ENCODE data around the gene IKZF3. TPM values are rescaled to one million over a fixed set of nuclear protein-coding genes. Genes with fewer than 3 reads are reported as not detected.

Gene IKZF3
- total and polyA plus RNA-seq, 7 experiments from 2014 or later: 9.7 to 77.8 (median 55.5) TPM

- ATAC-seq: no peak
- intact Hi-C loops (cut with micrococcal nuclease): no loop called here
- Histone ChIP-seq H3K36me3 (ENCODE audit: control insufficient read depth in 2 of 3, insufficient read depth in 3 of 3, low read length in 3 of 3) (no peaks in the 10 kb centered on the region), H3K4me3 (ENCODE audit: low read length) (no peak overlapping the region), H3K27me3 (ENCODE audit: control insufficient read depth in 2 of 2, insufficient read depth in 2 of 2, low read length in 2 of 2) (no peaks in the 10 kb centered on the region), H3K4me1 (ENCODE audit: control insufficient read depth in 2 of 2, insufficient read depth in 2 of 2, low read length in 2 of 2) (no peaks in the 10 kb centered on the region), H3K27ac (ENCODE audit: low read depth, low read length) (no peak overlapping the region), H3K9me3 (ENCODE audit: control insufficient read depth in 2 of 3, low read length in 3 of 3) (no peaks in the 10 kb centered on the region)
- ChIA-PET CTCF (interaction anchor here (0.6 kb wide), 1 partner anchor 132 kb away, joined by 3 read pairs; no protein-coding TSS in a partner anchor), POLR2A (interaction anchor here (0.9 to 1.0 kb wide), 2 partner anchors 14 to 15 kb away, joined by 3 read pairs; partner anchors contain the start of gene MIEN1)
- Mint-ChIP-seq H3K4me1 (peaks cover 0 to 13% (median 8%) of the 10 kb centered on the region in 7 donors), H3K27ac (no peak overlapping the region), H3K9me3 (peaks cover 0 to 2% (median 0%) of the 10 kb centered on the region in 11 donors), H3K27me3 (peaks cover 0 to 16% (median 4%) of the 10 kb centered on the region in 5 donors), H3K4me3 (no peak overlapping the region), H3K36me3 (no peaks in the 10 kb centered on the region)
- no peak for DNase-seq
Observed at GRCh38 chr17:39744075-39744835, 119.9 kb downstream of the IKZF3 start.

DNA sequence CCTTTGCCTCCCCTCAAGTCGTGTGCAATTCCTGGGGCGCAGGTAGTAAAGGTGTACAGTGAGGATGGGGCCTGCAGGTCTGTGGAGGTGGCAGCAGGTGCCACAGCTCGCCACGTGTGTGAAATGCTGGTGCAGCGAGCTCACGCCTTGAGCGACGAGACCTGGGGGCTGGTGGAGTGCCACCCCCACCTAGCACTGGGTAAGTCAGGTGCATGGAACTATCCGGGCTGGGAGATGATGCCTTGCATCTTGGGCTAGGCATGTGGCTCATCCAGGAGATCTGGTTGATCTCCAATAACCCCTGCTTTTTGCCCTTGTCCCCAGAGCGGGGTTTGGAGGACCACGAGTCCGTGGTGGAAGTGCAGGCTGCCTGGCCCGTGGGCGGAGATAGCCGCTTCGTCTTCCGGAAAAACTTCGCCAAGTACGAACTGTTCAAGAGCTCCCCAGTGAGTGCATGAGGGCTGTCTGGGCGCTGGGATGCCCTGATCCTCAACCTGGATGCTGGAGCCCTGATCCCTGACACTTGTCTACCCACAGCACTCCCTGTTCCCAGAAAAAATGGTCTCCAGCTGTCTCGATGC is 121.2 kb downstream of the IKZF3 start:
- DNase-seq: no peak
- no peak overlapping the region for H3K27ac Mint-ChIP-seq
- peaks cover 5 to 23% (median 9%) of the 10 kb centered on the region in 5 donors for H3K27me3 Mint-ChIP-seq
- H3K4me1 ChIP-seq (ENCODE audit: control insufficient read depth in 2 of 2, insufficient read depth in 2 of 2, low read length in 2 of 2): peaks cover 0 to 7% of the 10 kb centered on the region in 2 donors
- peaks cover 0 to 4% (median 0%) of the 10 kb centered on the region in 5 donors for H3K36me3 Mint-ChIP-seq
- ATAC-seq: no peak
- H3K9me3 ChIP-seq (ENCODE audit: control insufficient read depth in 2 of 3, low read length in 3 of 3): no peaks in the 10 kb centered on the region
- intact Hi-C loops (cut with micrococcal nuclease): no loop called here
- no peak overlapping the region for H3K4me3 ChIP-seq (ENCODE audit: low read length)
- ChIA-PET CTCF (no interaction called here), POLR2A (interaction anchor here (0.5 kb wide), 1 partner anchor 248 kb away, joined by 6 read pairs; no protein-coding TSS in a partner anchor)
- peaks cover 5 to 22% (median 15%) of the 10 kb centered on the region in 7 donors for H3K4me1 Mint-ChIP-seq
- H3K36me3 ChIP-seq (ENCODE audit: control insufficient read depth in 2 of 3, insufficient read depth in 3 of 3, low read length in 3 of 3): no peaks in the 10 kb centered on the region
- H3K27ac ChIP-seq (ENCODE audit: low read depth, low read length): no peak overlapping the region
- no peak overlapping the region for H3K4me3 Mint-ChIP-seq
- peaks cover 0 to 2% (median 0%) of the 10 kb centered on the region in 11 donors for H3K9me3 Mint-ChIP-seq
- H3K27me3 ChIP-seq (ENCODE audit: control insufficient read depth in 2 of 2, insufficient read depth in 2 of 2, low read length in 2 of 2): no peaks in the 10 kb centered on the region

GRCh38 chr17:39742126-39742855 is 121.8 kb downstream of the IKZF3 start:
- Mint-ChIP-seq H3K36me3 (peaks cover 0 to 4% (median 0%) of the 10 kb centered on the region in 5 donors), H3K4me3 (peak overlapping the region in 1 of 10 donors; percentile 37), H3K27me3 (peaks cover 5 to 26% (median 9%) of the 10 kb centered on the region in 5 donors), H3K27ac (no peak overlapping the region), H3K9me3 (peaks cover 0 to 2% (median 0%) of the 10 kb centered on the region in 11 donors), H3K4me1 (peaks cover 5 to 22% (median 15%) of the 10 kb centered on the region in 7 donors)
- DNase-seq (no peak), ATAC-seq (no peak)
- intact Hi-C loops (cut with micrococcal nuclease): no loop called here
- ChIA-PET POLR2A (no interaction called here), CTCF (no interaction called here)
- Histone ChIP-seq H3K4me1 (ENCODE audit: control insufficient read depth in 2 of 2, insufficient read depth in 2 of 2, low read length in 2 of 2) (peaks cover 0 to 12% of the 10 kb centered on the region in 2 donors), H3K9me3 (ENCODE audit: control insufficient read depth in 2 of 3, low read length in 3 of 3) (no peaks in the 10 kb centered on the region), H3K27ac (ENCODE audit: low read depth, low read length) (no peak overlapping the region), H3K4me3 (ENCODE audit: low read length) (no peak overlapping the region), H3K27me3 (ENCODE audit: control insufficient read depth in 2 of 2, insufficient read depth in 2 of 2, low read length in 2 of 2) (no peaks in the 10 kb centered on the region), H3K36me3 (ENCODE audit: control insufficient read depth in 2 of 3, insufficient read depth in 3 of 3, low read length in 3 of 3) (no peaks in the 10 kb centered on the region)

GRCh38 chr17:39740357-39741111 is 123.6 kb downstream of the IKZF3 start:
- peaks cover 5 to 29% (median 15%) of the 10 kb centered on the region in 7 donors for H3K4me1 Mint-ChIP-seq
- ATAC-seq (no peak), DNase-seq (no peak)
- ChIA-PET CTCF (no interaction called here), POLR2A (no interaction called here)
- intact Hi-C loops (cut with micrococcal nuclease): no loop called here
- H3K36me3 Mint-ChIP-seq: peaks cover 0 to 4% (median 0%) of the 10 kb centered on the region in 5 donors
- Histone ChIP-seq H3K9me3 (ENCODE audit: control insufficient read depth in 2 of 3, low read length in 3 of 3) (no peaks in the 10 kb centered on the region), H3K4me3 (ENCODE audit: low read length) (no peak overlapping the region), H3K27ac (ENCODE audit: low read depth, low read length) (no peak overlapping the region), H3K27me3 (ENCODE audit: control insufficient read depth in 2 of 2, insufficient read depth in 2 of 2, low read length in 2 of 2) (no peaks in the 10 kb centered on the region), H3K36me3 (ENCODE audit: control insufficient read depth in 2 of 3, insufficient read depth in 3 of 3, low read length in 3 of 3) (no peaks in the 10 kb centered on the region), H3K4me1 (ENCODE audit: control insufficient read depth in 2 of 2, insufficient read depth in 2 of 2, low read length in 2 of 2) (peaks cover 0 to 12% of the 10 kb centered on the region in 2 donors)
- H3K27ac Mint-ChIP-seq: peak overlapping the region in 4 of 9 donors; percentile 11 to 78 (median 58)
- peaks cover 0 to 4% (median 0%) of the 10 kb centered on the region in 11 donors for H3K9me3 Mint-ChIP-seq
- peak overlapping the region in 1 of 10 donors; percentile 1 for H3K4me3 Mint-ChIP-seq
- H3K27me3 Mint-ChIP-seq: peaks cover 6 to 32% (median 13%) of the 10 kb centered on the region in 5 donors

GRCh38 chr17:39739885-39740356 is 124.2 kb downstream of the IKZF3 start:
- H3K36me3 ChIP-seq (ENCODE audit: control insufficient read depth in 2 of 3, insufficient read depth in 3 of 3, low read length in 3 of 3): no peaks in the 10 kb centered on the region
- H3K4me3 ChIP-seq (ENCODE audit: low read length): no peak overlapping the region
- CTCF ChIA-PET: no interaction called here
- intact Hi-C loops (cut with micrococcal nuclease): loop anchor here in 1 of 2 donors (5.0 to 10.0 kb wide), 2 partner anchors 193 to 335 kb away; partner anchors contain the start of gene FBXL20
- Mint-ChIP-seq H3K4me1 (peaks cover 5 to 29% (median 15%) of the 10 kb centered on the region in 7 donors), H3K36me3 (peaks cover 0 to 4% (median 0%) of the 10 kb centered on the region in 5 donors), H3K27me3 (peaks cover 6 to 32% (median 13%) of the 10 kb centered on the region in 5 donors), H3K27ac (peak overlapping the region in 5 of 9 donors; percentile 19 to 78 (median 53)), H3K4me3 (peak overlapping the region in 4 of 10 donors; percentile 27 to 76 (median 37)), H3K9me3 (peaks cover 0 to 4% (median 0%) of the 10 kb centered on the region in 11 donors)
- no peaks in the 10 kb centered on the region for H3K9me3 ChIP-seq (ENCODE audit: control insufficient read depth in 2 of 3, low read length in 3 of 3)
- ATAC-seq (no peak), DNase-seq (no peak)
- H3K4me1 ChIP-seq (ENCODE audit: control insufficient read depth in 2 of 2, insufficient read depth in 2 of 2, low read length in 2 of 2): peaks cover 0 to 12% of the 10 kb centered on the region in 2 donors
- no peaks in the 10 kb centered on the region for H3K27me3 ChIP-seq (ENCODE audit: control insufficient read depth in 2 of 2, insufficient read depth in 2 of 2, low read length in 2 of 2)
- POLR2A ChIA-PET: interaction anchor here (1.4 kb wide), 1 partner anchor 13 kb away, joined by 3 read pairs; no protein-coding TSS in a partner anchor
- no peak overlapping the region for H3K27ac ChIP-seq (ENCODE audit: low read depth, low read length)

Measured in naive thymus-derived CD4-positive, alpha-beta T cell (primary cell).